Mammary microvascular endothelial cell (primary cell): ENCODE results near the gene BLTP3A. TPM values are rescaled to one million over a fixed set of nuclear protein-coding genes. Genes with fewer than 3 reads are reported as not detected.

Source experiments
- total RNA-seq: library from RNA; depleted of rRNA; stranded (reverse); fragments of >200 nt; gene quantifications from 2 replicates; pipeline ENCODE4 v1.2.3, GENCODE V29; 2015

Gene BLTP3A, protein sequence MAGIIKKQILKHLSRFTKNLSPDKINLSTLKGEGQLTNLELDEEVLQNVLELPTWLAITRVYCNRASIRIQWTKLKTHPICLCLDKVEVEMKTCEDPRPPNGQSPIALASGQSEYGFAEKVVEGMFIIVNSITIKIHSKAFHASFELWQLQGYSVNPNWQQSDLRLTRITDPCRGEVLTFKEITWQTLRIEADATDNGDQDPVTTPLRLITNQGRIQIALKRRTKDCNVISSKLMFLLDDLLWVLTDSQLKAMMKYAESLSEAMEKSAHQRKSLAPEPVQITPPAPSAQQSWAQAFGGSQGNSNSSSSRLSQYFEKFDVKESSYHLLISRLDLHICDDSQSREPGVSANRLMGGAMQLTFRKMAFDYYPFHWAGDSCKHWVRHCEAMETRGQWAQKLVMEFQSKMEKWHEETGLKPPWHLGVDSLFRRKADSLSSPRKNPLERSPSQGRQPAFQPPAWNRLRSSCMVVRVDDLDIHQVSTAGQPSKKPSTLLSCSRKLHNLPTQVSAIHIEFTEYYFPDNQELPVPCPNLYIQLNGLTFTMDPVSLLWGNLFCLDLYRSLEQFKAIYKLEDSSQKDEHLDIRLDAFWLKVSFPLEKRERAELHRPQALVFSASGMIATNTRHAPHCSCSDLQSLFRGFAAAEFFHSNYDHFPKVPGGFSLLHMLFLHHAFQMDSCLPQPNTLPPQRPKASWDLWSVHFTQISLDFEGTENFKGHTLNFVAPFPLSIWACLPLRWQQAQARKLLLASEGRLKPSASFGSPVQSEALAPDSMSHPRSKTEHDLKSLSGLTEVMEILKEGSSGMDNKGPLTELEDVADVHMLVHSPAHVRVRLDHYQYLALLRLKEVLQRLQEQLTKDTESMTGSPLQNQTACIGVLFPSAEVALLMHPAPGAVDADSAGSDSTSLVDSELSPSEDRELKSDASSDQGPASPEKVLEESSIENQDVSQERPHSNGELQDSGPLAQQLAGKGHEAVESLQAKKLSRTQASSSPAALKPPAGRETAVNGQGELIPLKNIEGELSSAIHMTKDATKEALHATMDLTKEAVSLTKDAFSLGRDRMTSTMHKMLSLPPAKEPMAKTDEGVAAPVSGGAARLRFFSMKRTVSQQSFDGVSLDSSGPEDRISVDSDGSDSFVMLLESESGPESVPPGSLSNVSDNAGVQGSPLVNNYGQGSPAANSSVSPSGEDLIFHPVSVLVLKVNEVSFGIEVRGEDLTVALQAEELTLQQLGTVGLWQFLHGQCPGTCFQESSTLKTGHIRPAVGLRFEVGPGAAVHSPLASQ (N-terminal part only)
- 6.1 and 7.1 TPM in 2 replicates for total RNA-seq

DNA sequence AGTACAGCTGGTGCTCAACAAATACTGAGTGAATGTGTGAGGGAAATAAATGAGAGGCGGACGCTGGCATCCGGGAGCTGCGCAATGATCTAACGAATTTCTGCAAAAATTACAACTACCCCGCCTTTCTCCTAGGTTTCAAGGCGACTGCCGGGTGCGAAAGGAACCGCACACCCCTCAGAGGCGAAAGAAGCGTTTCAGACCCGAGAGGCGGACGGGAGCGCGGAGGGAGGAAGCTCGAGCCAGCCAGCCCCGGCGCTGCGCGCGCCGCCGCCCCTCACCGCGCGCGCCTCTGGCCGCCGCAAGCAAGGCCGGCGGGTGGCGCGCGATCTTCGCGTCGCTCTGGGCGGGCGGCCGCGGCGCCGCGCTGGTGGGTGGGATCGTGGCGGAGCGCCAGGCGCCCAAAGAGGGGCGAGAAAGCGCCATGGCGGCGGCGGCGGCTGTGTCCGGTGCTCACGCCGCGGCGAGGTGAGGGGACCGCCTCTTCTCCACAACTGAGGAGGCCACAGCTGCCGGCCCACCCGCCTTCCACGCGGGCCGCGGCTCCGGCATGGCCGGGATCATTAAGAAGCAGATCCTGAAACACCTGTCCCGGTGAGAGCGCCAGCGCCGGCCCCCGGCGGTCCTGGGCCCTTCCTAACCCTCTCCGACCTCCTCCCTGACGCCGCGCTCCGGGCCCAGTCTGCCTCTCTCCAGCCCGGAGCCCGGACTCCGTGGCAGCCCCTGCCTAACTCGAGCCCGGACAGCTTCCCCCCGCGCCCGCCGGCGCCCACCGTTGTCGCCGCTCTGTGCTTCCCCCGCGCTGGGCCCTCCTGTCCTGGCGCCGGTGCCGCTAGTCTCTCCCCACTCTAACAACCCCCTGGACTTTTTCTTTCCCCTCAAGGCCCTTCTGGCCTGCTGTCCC, at the start of gene BLTP3A:
TSS of gene BLTP3A (plus strand) at position 383 of the 904 bp plus-strand sequence. CDS start at position 551, 168 bp downstream.

Other genes starting within 250 kb of the BLTP3A start
- gene SPDEF, start 235.8 kb upstream of the BLTP3A start, total RNA-seq = not detected in 2 replicates
- gene ILRUN, start 95.3 kb upstream of the BLTP3A start, total RNA-seq = 34.4 and 37.7 TPM in 2 replicates
- 176 and 205 TPM in 2 replicates for gene SNRPC, start 34.6 kb upstream of the BLTP3A start, total RNA-seq
- gene TAF11, start 96.0 kb downstream of the BLTP3A start, total RNA-seq = 32.0 and 34.0 TPM in 2 replicates
- 12.6 and 14.2 TPM in 2 replicates for gene ANKS1A, start 97.2 kb downstream of the BLTP3A start, total RNA-seq